ENCODE results near the gene MAPK8. TPM values are rescaled to one million over a fixed set of nuclear protein-coding genes. Genes with fewer than 3 reads are reported as not detected.
A peak's percentile ranks its signal among the peaks of the same experiment; 100 is the strongest.
"Not testable (repeated sequence)": the region's sequence is repeated elsewhere in the genome, so short reads cannot be mapped to it uniquely, and the experiment has no call there.

MAPK8 gene
- total RNA-seq, 1 experiment from 2014 or later: 34.8 TPM

DNA sequence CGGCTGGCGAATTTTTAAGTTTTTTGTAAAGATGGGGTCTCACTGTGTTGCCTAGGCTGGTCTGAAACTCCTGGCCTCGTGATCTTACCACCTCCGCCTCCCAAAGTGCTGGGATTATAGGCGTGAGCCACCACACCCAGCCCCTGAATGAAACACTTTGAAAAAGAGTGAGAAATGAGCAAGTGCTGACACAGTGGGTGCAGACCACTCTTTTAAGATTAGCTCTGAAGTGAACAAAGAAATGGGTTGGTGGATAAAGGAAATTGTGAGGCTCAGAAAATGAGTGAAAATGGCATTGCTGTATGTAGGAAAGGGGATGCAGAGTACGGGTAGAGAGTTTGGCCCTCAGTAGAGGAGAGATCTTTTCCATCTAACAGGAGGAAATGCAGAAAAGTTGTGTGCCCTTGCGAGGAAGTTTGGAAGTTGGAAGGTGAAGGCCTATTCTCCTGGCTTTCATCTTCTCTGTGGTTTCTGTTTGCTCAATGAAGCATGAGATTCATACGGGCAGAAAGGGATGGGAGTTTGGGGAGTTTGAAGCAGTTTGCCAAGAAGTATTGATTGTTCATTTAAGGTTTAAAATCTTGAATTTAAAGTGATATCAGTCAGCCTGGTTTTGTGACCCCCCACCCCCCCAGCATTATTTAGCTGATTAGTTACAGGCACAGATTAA, 11.0 kb downstream of the MAPK8 start:
- no peak for DNase-seq (ENCODE audit: low read depth, low spot score)
- in situ Hi-C loops (cut with HindIII; ENCODE audit: low pct_unique_long_range_greater_than_20kb, low sequenced_read_pairs): no loop called here

DNA sequence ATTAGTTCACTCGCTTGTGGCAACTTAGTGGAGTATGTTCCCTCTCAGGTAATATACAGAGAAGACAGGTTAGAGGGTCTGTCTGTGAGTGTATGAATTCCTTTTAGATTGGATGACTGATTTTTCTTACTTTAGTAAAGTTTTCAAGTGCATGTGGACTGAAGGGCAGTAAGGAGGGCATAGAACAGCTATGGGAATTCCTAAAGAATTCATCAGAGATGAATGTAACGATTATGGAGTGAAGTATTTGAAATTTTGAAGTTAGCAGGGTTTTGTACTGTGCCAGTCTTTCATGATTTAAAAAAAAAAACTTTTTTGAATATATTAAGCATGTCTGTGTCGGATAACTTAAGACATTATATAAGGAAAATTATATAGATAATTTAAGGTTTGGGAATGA, 15.5 kb downstream of the MAPK8 start:
- no peak for DNase-seq (ENCODE audit: low read depth, low spot score)
- in situ Hi-C loops (cut with HindIII; ENCODE audit: low pct_unique_long_range_greater_than_20kb, low sequenced_read_pairs): no loop called here

DNA sequence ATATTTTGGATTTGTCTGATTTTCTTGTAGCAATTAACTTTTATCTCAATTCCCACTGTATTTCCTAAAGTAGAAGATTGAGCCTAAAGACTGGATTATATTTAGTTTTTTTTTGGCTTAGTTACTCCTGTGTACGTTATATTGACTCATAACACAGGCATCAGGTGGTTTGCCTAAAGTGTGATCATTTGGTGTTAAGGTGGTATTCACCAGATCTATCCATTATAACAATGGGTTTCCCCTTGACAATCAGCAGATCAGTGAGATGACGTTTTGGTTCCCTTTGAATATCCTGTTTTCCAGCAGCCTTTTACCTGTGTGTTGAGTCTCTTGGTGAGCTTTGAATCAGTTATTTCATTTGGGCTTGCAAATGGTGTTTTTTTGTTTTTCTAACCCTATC, 18.1 kb downstream of the MAPK8 start:
- in situ Hi-C loops (cut with HindIII; ENCODE audit: low pct_unique_long_range_greater_than_20kb, low sequenced_read_pairs): no loop called here

DNA sequence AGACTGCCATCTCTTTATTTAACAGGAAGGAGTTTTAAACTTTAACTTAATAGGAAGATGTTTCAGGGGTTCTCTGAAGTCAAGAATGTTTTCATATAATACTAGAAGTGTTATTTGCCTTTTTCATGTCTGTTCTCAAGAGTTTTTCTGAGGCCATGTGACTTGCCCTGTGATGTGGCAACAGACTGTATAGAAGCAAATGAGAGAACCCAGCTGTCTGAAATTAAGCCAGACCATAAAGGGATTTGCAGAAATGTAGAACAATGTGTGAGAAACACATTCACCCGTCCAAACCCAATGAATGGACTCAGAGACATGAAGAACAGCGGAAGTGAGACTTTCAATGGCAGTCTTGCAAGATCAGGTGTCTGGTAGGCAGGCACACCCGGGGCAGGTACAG, 23.8 kb downstream of the MAPK8 start:
- in situ Hi-C loops (cut with HindIII; ENCODE audit: low pct_unique_long_range_greater_than_20kb, low sequenced_read_pairs): no loop called here
- no peak for DNase-seq (ENCODE audit: low read depth, low spot score)

More for the DNA sequence above, 18.1 kb downstream of the MAPK8 start:
- DNase-seq (ENCODE audit: low read depth, low spot score): no peak

DNA sequence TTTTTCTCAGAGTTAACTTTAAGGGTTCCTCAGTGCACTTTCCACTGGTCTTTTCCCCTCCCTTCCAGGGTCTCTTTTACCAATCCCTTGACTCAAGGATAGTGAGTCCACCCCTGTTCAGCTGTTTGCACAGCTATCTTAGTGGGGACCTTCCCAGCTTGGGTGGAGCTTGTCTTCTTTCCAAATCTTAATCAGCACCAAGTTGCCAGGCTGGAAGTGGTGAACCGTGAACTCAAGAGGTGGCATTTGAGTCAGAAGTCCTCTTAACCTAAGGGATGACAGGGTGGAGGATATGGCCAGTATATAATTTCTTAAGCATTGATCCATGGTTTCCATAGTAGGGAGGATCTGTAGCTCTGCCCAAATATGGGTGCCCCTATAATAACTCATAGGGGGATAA, 25.0 kb downstream of the MAPK8 start:
- no peak for DNase-seq (ENCODE audit: low read depth, low spot score)
- in situ Hi-C loops (cut with HindIII; ENCODE audit: low pct_unique_long_range_greater_than_20kb, low sequenced_read_pairs): no loop called here

DNA sequence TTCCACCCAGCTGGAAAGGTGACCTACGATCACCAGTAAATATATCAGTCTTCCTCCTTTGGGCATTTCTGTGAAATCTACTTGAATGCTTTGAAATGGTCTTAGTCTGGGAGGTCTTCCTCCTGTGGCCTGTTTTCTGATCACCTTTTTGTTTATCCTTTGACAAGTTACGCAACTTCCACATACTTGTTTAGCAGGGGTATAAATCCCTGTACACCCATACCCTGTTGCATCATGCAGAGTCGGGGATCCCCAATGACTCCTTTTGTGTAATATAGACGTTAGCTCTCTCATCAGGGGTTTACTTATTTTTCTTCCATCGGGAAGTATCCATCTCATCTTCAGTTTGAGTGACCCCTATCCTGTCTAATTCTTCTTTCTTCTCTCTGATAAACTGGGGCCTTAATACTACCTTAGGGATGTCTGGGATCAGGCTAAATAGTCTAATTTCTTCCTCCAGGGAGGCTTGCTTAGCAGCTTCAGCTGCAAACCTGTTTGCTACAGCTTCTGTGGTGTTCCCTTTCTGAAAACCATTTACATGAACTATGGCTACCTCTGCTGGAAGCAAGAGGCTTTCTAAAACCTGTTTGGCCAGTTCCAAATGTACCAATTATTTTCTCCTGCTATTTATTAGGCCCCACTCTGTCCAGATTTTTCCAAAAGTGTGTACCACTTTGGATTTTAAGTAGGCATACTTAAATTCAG, 25.8 kb downstream of the MAPK8 start:
- in situ Hi-C loops (cut with HindIII; ENCODE audit: low pct_unique_long_range_greater_than_20kb, low sequenced_read_pairs): no loop called here
- DNase-seq (ENCODE audit: low read depth, low spot score): no peak

DNA sequence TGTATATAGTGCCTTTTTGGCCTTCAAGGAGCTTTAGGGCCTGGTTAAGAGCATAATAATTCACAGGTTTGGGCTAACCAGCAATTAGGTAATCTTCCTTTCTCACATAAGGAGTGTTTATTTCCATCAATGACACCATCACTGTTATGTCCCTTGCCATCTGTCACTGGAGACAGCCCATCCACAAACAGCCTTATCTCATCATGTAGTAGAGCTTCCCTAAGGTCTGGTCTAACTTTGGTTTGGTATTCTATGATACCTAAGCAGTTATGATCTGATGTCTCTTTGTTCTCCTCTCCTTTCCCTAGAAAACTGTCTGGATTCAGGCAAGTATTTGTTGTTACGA, 26.4 kb downstream of the MAPK8 start:
- in situ Hi-C loops (cut with HindIII; ENCODE audit: low pct_unique_long_range_greater_than_20kb, low sequenced_read_pairs): no loop called here
- no peak for DNase-seq (ENCODE audit: low read depth, low spot score)

DNA sequence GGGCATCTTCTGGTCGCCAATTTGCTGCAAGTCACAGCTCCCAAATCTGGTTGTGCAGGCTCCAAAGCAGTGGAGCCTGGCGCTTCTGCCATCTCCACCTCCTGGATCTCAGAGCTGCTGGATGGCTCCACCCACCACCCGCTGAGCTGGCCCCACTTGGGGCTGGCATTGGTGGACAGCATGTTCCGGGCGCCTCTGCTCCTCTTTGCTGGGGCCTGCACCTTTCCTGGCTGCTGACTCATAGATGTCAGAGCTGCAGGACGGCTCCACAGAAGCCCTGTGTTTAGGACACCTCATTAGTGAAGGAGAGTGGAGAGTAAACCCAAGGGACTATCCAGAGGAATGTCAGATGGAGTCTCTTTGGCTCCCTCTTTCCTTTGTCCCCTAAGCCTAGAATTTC, 27.4 kb downstream of the MAPK8 start:
- in situ Hi-C loops (cut with HindIII; ENCODE audit: low pct_unique_long_range_greater_than_20kb, low sequenced_read_pairs): no loop called here
- no peak for DNase-seq (ENCODE audit: low read depth, low spot score)

DNA sequence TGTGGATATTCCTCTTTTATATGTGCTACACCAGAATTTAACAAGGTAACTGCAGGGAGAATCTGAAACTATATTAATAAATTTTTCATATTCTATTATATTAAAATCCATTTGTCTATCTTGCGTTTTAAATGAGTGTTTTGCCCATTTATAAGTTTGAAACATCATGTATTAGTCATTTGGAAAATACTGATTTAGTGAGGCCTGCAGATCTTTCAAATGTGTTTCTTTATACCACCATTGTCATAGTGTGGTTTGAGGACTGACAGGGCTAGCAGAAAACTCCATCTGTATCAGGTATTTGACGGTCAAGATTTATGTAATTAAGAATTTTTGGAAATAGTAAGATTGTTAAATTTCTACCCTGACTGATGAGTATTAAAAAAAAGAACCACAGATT, 29.3 kb downstream of the MAPK8 start:
- in situ Hi-C loops (cut with HindIII; ENCODE audit: low pct_unique_long_range_greater_than_20kb, low sequenced_read_pairs): no loop called here
- DNase-seq (ENCODE audit: low read depth, low spot score): no peak

DNA sequence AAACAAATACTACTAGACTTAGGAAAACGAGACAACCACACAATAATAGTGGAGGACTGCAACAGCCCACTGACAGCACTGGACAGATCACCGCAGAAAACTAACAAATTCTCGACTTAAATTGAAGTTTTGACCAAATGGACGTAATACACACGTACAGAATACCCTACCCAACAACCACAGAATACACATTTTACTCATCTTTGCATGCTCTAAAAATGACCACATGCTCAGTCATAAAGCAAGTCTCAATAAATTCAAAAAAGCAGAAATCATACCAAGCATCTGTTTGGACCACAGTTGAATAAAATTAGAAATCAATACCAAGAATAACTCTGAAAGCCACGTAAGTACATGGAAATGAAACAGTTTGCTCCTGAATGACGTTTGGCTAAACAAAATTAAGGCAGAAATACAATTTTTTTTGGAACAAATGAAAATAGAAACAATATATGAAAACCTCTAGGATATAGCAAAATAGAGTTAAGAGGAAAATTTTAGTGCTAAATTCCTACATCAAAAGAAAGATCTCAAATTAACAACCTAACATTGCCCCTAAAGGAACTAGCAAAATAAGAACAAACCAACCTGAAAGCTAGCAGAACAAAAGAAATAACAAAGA, 30.6 kb downstream of the MAPK8 start:
- in situ Hi-C loops (cut with HindIII; ENCODE audit: low pct_unique_long_range_greater_than_20kb, low sequenced_read_pairs): no loop called here

DNA sequence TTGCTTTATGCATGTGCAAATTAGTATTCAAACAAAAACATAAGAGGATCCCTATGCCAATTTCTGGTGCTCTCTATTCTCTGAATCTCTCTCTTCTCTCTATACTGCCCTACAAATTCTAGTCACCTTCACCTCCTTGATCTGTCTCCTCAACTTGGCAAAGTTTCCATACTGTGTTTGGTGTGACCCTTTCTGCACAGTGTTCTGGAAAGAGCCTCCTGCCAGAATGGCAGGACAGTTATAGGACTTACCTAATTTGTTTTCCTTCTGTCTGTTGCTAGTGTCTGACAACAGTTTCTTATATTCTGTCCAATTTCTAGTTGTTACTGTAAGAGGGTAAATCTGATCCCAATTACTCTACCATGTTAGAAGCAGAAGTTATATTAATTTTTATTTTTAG, 34.3 kb downstream of the MAPK8 start:
- no peak for DNase-seq (ENCODE audit: low read depth, low spot score)
- in situ Hi-C loops (cut with HindIII; ENCODE audit: low pct_unique_long_range_greater_than_20kb, low sequenced_read_pairs): no loop called here

More for the DNA sequence above, 30.6 kb downstream of the MAPK8 start:
- DNase-seq (ENCODE audit: low read depth, low spot score): no peak

DNA sequence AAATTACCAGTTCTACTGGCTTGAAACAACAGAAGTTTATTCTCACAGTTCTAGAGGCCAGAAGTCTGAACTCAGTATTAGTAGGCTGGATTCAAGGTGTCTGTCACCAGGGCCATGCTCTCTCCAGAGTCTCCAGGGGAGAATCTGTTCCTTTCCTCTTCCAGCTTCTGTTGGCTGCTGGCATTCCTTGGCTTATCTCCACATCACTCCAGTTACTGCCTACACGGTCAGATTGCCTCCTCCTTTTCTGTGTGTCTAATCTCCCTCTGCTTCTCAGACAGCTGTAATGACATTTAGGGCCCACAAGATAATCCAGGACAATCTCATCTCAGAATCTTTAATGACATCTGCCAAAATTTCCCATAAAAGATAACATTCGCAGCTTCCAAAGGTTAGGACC, 36.6 kb downstream of the MAPK8 start:
- in situ Hi-C loops (cut with HindIII; ENCODE audit: low pct_unique_long_range_greater_than_20kb, low sequenced_read_pairs): no loop called here

DNA sequence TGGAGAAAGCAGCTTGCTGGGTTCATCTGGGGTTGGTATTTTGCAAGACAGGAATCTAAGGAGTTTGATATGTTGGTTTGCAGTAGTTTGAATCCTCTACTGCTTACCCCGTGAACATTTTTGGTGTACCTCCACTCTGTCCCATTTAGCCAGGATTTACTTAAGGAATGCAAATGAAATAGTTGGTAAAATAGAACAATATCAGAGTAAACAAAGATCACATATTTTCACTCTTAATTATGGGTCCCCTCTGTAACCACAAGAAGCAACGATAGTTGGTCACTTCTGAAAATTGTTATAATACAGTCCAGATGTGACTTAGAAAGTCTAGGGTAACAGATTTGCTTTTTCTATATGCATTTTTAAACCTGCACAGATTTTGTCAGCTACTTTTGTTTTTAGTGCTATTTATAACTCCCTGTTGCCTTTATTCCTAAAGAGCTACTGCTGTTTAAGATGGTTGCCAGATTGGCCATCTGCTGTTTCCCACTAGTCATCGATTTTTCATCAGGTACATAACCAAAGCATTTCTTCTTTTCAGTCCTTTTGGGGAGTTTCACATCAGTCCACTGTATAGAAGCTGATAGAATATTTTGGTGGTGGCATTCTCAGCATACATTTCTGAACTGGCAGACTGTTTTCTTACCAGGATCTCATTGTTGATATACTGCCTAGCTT, 37.6 kb downstream of the MAPK8 start:
- no peak for DNase-seq (ENCODE audit: low read depth, low spot score)
- in situ Hi-C loops (cut with HindIII; ENCODE audit: low pct_unique_long_range_greater_than_20kb, low sequenced_read_pairs): no loop called here

More for the DNA sequence above, 36.6 kb downstream of the MAPK8 start:
- DNase-seq (ENCODE audit: low read depth, low spot score): no peak

DNA sequence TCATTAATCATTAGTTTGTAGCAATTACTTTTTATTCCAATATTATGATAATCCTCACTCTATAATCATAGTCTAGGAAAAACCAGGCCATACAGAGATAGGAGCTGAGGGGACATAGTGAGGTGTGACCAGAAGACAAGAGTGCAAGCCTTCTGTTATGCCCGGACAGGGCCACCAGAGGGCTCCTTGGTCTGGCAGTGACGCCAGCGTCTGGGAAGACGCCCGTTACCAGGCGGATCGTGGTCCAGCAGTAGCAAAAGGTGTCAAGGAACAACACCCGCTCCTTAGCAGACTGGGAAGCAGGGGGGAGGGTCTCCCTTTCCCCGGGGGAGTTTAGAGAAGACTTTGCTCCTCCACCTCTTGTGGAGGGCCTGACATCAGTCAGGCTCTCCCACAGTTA, 39.8 kb downstream of the MAPK8 start:
- DNase-seq (ENCODE audit: low read depth, low spot score): peak; percentile 16
- in situ Hi-C loops (cut with HindIII; ENCODE audit: low pct_unique_long_range_greater_than_20kb, low sequenced_read_pairs): not testable (repeated sequence)

DNA sequence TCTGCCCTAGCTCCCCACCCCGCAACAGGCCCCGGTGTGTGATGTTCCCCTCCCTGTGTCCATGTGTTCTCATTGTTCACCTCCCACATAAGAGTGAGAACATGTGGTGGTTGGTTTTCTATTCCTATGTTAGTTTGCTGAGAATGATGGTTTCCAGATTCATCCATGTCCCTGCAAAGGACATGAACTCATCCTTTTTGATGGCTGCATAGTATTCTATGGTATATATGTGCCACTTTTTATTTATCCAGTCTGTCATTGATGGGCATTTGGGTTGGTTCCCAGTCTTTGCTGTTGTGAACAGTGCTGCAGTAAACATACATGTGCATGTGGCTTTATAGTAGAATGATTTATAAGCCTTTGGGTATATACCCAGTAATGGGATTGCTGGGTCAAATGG, 41.1 kb downstream of the MAPK8 start:
- DNase-seq (ENCODE audit: low read depth, low spot score); in situ Hi-C loops (cut with HindIII; ENCODE audit: low pct_unique_long_range_greater_than_20kb, low sequenced_read_pairs): not testable (repeated sequence)

DNA sequence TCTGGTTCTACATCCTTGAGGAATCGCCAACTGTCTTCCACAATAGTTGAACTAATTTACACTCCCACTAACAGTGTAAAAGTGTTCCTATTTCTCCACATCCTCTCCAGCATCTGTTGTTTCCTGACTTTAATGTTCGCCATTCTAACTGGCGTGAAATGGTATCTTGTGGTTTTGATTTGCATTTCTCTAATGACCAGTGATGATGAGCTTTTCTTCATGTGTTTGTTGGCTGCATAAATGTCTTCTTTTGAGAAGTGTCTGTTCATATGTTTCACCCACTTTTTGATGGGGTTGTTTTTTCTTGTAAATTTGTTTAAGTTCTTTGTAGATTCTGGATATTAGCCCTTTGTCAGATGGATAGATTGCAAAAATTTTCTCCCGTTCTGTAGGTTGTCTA, 41.5 kb downstream of the MAPK8 start:
- in situ Hi-C loops (cut with HindIII; ENCODE audit: low pct_unique_long_range_greater_than_20kb, low sequenced_read_pairs); DNase-seq (ENCODE audit: low read depth, low spot score): not testable (repeated sequence)

DNA sequence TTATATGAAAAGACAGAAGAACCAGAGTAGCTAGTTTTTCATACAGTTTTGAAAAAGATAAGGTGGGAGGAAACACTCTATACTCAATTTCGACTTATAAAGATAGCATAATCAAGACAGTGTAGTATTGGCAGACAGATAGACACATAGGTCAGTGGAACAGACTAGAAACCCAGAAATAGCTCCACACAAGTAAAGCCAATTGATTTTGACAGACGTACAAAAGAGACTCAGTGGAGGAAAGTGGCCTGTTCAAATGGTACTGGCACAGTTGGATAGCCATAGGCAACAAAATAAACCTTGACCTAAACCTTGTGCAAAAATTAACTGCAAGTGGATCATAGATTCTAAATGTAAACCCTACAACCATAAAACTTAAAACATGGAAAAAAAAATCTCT, 46.8 kb downstream of the MAPK8 start:
- in situ Hi-C loops (cut with HindIII; ENCODE audit: low pct_unique_long_range_greater_than_20kb, low sequenced_read_pairs): no loop called here
- DNase-seq (ENCODE audit: low read depth, low spot score): no peak

DNA sequence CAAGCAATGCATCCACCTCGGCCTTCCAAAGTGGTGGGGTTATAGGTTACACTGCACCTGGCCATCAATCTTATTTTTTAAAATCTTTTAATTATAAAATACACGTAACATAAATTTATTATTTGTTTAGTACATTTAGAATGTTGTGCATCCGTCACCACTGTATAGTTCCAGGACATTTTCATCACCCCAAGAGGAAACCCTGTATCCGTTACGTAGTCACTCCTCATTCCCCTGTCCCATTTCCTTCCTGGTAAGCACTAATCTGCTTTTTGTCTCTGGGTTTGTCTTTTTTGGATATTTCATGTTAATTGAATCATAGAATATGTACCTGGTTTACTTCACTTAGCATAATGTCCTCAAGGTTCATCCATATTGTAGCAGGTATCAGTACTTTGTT, 51.2 kb downstream of the MAPK8 start:
- no peak for DNase-seq (ENCODE audit: low read depth, low spot score)
- in situ Hi-C loops (cut with HindIII; ENCODE audit: low pct_unique_long_range_greater_than_20kb, low sequenced_read_pairs): no loop called here

Data from SK-MEL-5 (cell line).